C1 segment of cervical spinal cord (tissue), 14 donors: Measurements from ENCODE around the gene VSTM2L.
"Not testable (repeated sequence)": the region's sequence is repeated elsewhere in the genome, so short reads cannot be mapped to it uniquely, and the experiment has no call there.

Source experiments
- DNase-seq, 14 donors: peaks; one replicate each; lab custom pipeline; 2025; lab: John Stamatoyannopoulos, UW

VSTM2L gene, protein sequence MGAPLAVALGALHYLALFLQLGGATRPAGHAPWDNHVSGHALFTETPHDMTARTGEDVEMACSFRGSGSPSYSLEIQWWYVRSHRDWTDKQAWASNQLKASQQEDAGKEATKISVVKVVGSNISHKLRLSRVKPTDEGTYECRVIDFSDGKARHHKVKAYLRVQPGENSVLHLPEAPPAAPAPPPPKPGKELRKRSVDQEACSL

DNA sequence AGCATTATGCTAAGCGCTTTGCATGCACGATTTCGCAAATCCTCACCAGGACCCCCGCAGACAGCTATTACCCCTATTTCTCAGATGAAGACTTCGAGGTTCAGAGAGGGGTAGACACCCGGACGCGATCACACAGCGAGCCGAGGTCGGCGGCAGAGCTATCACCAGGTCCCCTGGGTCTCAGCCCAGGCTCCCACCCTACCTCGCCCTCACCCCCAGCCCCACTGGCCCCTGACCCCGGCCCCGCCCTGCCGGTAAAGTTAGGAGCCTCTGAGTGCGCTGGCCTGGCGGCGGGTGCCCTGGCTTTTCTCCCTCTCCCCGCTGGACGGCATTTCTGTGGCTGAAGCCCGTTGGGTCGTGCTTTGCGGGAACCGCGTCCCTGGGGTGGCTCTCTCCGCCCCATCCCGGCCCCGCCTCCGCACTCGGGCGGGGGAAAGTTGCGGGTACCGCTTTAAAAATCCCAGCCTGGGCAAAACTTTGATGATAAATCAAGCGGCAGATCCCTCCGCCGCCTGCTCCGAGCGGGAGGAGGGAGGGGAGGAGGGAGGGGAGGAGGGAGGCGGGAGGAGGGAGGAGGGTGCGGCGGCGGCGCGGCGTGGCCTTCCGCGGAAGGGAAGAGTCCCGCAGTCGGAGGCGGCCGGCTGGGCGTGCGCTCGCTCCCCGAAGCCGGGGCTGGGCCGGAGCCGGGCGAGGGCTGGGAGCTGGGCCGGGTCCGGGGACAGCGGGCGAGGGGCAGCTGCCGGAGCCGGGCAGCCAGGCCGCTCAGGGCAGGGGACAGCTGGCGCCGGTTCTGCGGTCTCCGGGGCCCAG, at the start of gene VSTM2L:
Gene VSTM2L (plus strand): TSS at position 624 of the 810 bp plus-strand sequence. CDS start 224 bp downstream, outside the sequence.
- DNase-seq = no peak

DNA sequence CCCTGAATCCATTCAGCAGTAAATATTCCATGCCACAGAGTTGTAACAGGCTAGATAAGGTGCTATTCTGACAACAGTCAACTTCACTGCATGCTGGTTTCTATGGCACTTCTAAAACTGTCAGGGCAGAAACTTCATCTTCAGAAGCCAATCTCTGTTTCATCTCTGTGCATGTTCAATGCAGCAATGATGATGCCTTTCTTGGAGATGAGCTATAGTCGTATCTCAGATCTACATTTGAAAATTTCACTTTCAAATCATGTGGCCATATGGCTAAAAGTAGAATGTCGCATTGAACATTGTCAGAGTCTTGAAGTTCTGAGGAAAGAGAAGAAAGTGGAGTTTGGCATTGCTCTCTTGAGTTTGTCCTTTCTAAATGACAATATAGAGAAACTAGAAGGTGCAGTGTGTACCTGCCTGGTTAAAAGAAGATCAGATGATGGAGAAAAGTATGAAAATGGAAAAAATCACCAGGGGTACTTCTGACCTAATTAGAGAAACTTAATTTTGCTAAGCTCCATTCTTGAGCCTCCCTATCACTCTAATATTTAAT, 49.0 kb upstream of the VSTM2L start:
- no peak for DNase-seq

DNA sequence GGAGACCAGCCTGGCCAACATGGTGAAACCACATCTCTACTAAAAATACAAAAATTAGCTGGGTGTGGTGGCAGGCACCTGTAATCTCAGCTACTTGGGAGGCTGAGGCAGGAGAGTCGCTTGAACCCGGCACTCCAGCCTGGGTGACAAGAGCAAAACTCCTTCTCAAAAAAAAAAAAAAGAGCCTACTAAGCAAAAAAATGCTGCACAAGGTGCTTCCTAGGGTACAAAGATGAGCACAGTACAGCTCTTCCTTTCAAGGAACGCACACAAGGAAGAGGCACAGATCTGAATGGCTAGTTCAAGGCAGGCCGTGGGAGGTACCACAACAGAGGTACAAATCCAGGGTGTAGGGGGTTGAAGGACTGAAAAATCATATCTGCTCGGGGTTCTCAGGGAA, 46.9 kb upstream of the VSTM2L start:
- not testable (repeated sequence) for DNase-seq

DNA sequence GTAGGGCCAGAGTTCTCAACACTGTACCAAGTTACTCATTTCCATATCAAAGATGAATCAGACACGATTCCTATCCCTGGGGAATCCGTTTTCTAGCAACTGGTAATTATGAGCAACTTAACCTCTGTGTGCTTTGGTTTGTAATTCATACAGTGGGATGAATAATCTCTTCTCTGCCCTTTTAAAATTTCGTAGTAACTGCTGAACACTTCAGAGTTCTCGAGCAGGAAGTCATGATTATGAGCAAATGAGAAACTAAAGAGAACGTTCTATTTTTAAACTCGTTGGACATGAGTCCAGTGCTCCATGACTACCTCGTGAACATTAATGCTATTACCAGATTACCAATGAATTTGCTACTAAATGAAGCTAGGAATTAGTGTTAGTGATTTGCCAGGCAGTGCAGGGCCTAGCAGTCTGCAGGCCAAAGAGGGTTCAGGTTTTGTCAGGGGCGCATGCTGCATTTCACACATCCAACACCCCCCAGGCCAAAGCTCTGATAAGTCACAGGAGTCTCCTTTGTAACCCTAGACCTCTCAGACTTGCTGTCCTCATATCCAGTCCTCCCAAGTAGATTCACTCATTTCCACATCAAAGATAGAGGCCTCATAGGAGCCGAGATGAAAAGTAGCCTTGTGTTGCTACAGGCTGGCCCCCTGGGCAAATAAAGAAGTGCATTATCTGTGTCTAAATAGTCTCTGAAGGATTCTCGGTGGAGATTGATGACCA, 45.8 kb upstream of the VSTM2L start:
- no peak for DNase-seq

DNA sequence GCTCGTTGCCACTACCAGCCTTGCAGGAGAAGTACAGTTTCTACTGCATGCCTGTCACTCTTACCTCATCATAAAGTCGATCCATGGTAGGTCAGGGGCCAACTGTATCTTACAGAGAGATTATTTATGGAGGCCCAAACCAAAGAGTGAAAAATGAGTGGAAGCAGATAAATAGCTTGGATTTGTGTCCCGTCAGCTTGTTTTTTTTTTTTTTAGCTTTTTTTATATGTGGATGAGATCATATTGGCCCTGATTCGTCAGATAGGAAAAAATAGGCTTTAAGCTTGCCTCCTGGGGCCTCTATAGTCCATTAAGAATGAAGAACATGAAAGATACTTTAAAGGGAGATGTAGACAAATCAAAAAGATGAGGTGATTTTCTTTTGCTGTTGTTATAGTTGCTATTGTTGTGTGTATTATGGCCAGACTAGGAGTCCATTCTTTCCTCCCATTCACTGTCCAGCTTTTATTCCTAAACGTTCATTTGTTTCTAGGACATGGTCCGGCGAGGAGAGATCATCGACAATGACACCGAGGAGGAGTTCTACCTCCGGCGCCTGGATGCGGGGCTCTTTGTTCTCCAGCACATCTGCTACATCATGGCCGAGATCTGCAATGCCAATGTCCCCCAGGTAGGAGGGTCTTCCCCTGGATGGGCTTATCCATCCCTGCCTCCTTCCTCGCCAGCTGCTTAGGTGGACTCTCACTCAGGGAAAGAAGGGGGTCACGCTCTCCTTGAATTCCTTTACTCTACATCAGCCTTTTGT, 43.3 kb upstream of the VSTM2L start:
- no peak for DNase-seq

DNA sequence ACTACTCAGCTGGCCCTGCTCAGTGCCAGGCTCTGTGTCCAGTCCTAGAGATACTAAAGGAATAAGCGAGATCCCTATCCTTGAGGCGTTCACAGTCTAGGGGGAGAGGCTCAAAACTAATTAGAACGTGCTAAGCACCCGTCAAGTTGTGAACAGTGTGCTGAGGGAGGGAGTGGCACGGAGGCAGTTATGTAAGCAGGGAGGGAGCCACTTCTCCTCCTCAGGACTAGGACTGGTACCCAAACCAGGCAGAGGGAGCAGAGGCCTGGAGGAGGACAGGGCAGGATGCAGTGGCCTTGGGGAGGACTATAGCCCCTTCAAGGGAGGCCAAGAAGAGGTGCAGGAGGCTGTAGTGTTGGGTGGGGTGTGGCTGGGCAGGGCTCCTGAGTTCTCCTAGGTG, 39.6 kb upstream of the VSTM2L start:
- DNase-seq = no peak

DNA sequence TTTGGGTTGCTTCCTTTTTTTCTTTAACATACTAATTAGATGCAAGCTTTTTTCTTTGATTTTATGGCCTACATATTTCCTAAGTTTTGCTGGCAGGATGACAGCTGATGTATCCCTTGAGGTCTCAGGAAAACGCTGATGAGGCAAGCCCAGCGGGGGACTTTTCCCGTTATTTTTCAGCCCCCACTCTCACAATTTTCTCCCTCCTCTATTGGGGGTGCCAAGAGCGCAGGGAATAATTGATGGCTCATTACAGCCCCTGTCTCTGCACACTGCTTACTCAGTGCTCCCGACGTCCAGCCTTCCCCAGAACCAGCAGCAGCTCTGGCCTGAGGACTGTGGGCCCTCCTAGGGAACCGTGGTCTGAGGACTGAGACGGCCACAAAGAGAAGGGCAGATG, 38.6 kb upstream of the VSTM2L start:
- DNase-seq = no peak

DNA sequence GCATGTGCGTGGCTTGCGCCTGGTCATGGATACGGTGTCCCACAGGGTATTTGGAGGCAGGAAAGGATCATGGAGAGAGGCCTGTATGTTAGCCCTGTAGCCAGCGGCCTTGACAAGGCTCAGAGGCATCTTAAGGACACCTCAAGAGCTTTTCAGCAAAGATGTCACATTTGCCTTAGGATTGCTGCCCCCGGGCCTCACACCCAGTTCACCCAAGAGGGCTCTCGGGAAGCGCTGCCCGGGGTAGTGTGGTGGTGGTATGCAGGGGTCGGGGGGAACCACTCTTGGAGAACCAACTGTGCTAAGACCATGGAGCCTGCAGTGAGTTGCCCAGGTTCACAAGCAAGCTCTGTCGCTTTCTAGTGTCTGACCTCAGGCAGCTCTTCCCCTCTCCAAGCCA, 36.9 kb upstream of the VSTM2L start:
- DNase-seq = no peak

DNA sequence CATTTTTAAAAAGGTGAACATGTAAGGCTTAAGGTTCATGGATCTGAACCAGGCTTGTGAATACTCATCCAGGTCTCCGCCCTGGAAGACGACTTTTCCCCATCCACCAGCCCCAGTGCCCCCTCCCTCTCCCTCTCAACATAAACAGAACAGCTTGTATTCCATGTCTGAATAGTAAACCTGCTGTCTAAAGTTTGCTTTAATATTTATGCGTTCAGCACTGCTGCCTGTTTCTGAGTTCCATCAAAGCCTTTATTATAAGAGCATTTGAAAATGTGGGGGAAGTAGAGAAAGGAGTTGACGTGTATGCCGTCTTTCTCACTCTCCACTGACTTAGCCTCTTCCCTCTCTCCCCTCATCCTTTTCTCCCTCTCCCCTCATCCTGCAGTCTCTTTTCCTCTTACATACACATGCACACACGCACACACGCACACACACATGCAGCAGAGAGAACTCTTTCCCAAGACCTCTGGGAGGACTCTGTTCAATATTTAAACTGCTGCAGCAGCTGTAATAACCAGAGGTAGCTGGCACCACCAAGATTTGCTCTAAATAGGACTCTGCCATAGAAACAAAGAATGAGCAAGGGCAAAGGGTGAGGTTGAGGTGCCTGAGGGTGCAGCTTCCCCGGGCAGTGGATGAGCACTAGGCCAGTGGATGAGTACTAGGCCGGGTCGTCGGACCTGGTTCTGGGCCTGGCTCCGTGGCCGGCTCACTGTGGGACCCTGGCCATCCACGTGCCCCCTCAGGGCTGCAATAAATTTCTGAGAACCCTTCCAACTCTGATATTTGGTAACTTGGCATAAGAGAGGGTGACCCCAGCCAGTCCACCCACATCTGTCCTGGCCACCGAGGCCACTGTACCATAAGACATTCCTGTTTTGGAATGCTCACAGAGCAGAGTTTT, 35.4 kb upstream of the VSTM2L start:
- DNase-seq = no peak

DNA sequence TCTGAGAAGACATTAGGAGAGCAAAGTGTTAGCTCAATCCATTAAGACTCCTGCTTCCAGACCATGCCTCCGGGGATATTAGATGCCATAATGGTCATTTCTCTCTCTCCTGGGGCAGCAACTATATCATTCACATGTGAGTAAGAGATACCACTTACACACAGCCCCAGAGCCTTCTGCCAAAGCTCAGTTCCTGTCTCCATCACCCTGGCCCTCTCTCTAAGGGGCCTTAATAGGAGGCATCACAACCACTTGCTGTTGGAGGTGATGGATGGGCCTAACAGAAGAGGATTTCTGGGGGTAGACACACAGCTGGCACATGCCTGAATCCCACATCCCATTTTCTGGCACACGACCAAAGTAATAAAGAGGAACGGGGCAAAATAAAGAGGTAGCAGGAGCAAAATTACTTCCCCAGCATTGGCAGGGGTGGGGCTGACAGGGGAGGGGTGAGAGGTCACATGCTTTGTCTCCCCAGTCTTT, 34.0 kb upstream of the VSTM2L start:
- DNase-seq = no peak

DNA sequence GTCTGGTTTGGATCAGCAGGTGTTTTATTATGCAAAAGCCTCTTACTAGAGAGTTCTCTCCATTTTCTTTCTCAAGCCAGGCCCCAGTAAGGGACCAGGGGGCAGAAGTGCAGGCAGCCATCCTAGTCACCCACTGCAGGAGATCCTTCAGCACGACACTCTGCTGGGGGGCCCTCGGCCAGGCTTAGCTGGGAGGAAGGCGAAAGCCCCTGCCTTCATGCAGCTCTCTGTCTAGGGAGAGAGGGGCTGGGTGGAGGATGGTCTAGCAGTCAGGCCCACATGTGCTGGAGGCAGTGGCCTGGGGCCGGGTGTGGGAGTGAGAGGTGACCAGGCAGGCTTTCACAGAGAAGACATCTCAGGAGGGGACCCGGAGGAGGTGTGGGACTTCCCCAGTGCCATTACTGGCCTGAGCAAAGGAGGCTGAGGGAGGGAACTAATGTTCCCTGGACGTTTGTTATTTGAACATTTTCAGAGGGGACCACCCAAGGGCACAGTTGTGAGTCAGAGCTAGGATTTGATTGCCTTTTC, 33.5 kb upstream of the VSTM2L start:
- no peak for DNase-seq

DNA sequence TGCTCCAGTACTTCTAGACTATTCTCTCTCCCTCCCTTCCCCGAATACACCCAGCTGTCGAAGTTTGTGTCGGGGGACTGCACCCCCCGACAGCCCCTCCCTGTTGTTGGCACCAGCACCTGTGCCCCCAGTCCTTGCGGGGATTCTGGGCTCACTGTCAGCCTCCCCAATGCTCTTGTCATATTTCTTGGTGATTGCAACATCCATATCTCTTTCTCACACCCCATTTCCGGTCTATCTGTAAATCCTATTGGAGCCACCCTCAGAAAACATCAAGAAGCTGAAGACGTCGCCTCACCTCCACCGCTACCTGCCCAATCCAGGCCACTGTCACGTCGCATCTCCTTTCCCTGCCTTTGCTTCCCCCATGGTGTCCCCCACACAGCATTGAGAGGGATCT, 32.6 kb upstream of the VSTM2L start:
- no peak for DNase-seq

DNA sequence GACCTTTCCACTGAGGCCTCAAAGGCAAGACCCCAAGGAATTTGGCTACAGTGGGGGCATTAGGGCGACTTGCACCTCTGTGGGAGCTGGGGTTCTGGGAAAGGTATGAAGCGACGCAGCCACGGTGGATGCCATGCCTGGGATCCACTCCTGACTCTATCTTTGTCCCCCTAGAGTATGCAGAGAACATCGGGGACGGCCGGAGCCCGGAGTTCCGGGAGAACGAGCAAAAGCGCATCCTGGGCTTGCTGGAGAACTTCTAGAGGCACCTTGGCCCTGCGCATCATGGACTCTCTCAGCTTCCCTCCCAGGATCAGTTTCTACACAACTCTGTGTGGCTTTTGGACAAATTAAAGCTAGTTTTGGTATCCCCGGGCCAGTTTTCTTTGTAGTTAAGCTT, 31.2 kb upstream of the VSTM2L start:
- DNase-seq = no peak

DNA sequence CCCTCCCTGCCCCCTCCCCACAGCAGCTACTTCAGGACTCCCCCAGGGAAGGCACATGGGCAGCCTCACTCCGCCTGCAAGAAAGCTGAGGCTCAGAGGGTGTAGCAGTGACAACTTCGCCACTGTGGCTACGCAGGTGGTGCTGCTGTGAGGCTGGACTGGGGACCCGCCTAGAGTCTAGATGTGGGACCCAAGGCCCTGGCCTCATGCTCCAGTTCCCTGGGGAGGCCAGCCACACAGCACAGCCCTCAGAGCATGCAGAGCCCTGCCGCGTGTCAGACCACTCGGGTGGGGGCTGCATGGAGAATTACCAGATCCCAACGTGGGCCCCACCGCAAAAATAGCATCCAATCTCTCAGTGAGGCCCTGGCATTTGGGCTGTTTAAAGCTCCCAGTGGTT, 30.8 kb upstream of the VSTM2L start:
- no peak for DNase-seq

DNA sequence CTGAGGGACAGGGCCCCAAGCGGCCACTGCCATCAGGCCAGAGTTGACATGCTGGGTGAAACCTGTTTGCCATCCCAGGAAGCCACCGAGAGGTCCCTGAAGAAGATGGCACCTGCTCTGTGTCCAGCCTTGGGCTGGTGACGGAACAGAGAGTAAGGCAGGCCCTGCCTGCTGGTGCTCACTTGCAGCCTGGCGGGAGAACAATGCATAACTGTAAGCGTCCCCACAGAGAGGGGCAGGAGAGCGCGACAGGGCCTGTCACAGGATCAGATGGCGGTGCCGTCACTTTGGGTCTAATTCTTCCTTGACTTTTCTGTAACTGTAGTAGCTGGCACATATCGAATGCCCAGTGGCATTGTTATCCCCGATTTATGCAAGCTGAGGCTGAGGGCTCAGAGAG, 29.0 kb upstream of the VSTM2L start:
- peak in 7 of 14 donors; percentile 7 to 34 (median 17) for DNase-seq

DNA sequence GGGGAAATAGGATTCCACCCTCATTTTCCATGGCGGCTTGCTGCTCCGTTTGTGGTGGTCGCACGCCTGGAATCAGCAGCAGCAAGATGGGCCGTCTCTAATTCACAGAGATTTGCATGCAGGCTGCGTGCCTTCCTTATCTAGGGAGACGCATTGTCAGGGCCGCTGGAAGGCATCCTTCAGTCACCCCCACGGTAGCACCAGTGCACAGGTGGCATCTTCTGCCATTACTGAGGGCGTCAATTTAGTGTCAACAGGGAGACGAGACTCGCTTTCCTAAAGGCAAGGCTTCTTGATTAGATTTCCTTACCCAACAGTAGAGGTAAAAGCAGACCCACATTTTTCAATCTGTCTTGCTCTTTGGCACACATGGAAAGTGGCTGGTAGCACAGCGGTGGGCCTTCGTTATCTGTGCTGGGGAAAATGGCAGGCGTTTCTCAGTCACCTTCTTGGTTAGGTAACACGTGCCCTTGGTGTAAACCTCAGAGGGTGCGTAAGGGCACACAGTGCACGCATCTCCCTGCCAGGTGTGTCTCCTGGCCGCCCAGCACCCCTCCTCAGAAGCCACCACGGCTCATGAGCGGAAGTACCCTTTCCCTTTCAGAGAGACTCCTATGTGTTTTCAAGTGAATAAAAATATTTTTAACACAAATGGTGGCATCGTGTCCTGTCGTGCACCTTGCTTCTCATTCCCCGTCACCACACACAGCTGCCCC, 27.3 kb upstream of the VSTM2L start:
- DNase-seq = no peak

DNA sequence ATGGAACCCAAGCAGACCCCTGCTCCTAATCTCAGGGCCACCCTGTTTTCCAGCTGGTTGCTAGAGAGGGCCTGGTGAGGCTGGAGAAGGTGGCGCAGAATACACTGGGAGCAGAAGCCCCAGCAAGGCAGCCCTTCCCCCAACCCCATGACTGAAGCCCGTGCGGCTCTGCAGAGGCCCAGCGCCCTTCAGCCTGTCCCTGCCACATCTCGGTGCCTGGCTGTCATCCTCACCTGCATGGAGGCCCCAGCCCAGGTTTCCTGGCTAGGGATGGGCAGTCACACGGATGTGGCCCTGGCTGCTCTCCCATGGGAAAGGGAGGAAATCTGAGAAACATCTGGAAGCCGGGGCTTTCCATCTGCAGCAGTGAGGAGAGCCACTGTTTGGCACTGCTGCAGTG, 26.1 kb upstream of the VSTM2L start:
- DNase-seq = no peak

DNA sequence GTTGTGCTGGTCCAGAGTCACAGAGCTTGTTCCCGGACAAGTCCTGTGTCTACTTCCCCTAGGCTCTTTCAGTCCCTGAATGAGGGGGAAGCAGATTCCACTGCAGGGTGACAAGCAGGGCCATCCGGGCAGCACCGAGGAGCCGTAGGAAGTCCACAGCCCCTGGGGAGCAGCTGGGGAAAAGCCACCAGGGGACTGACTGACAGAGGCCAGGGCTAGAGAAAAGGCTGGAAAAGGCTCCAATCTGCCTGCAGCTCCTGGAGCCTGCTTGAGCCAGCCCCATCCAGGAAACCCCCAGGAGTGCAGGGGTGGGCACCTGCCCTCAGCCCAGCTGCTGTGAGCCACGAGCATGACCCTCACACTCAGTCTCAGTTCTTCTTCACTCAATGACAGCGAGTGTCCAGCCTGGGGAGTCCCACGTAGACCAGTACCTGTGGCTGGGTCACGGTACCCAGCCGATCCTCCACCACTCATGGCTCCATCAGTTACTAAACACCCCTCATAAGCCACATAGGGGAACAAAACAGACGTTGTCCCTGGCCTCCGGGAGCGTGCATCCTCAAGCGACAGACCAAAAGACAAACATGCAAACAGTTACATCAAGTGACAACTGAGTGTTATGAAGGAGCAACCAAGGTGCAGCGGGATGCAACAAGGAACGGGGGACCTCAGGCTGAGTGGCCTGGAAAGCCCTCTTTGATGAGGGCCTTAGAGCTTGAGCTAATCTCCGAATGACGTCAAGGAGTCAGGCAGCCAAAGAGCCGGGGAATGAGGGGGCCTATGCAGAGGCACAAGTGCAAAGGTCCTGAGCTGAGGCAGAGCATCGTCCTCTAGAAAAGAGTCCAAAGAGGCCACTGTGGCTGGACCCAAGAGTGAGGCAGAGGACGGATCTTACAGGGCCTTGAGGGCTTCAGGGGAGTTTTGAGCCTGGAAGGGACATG, 24.8 kb upstream of the VSTM2L start:
- DNase-seq = no peak
